Activated T-cell treated with anti-CD3 and anti-CD28 coated beads, Interleukin-2, amount 50 U/mL, for 1 hour (primary cell): ENCODE measurements around the gene ZMPSTE24.
"Not testable (repeated sequence)": the region's sequence is repeated elsewhere in the genome, so short reads cannot be mapped to it uniquely, and the experiment has no call there.

ENCODE experiments used
- DNase-seq: peaks from one replicate; pipeline ENCODE4 v3.0.0-alpha.2; 2020

Gene ZMPSTE24

GRCh38 chr1:40257688-40258444, at the start of gene ZMPSTE24:
Gene ZMPSTE24 (plus strand): TSS chr1:40258236. CDS start chr1:40258272, 36 bp downstream.
- DNase-seq: peak; percentile 93

DNA sequence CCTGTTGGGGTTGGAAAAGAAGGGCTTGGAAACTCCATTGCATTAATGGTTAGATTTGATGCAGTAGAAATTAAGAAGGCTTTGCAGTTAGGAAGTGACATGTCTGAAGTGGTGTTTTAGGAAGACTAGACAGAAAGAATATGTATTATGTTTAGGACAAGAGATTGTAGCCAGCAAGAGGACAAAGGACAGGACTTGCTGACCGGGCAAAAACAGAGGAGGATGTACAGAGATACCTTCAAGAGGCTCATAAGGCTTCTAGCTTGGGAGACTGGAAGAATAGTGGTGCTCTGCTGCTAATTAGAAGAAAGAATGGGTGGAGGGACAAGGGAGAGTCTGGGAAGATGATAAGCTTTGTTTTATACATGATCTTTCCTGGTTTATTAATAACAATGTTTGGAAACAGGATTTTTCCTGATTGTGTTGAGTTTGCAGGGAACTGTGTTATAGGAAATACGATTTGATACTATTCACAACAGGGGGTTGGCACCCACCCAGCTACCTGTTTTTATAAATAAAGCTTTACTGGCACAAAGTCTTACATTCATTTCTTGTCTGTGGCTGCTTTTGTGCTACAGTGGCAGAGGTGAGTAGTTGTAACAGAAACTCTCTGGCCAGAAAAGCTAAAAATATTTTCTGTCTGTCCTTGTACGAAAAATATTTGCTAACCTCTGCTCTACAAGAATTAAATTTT, 47.4 kb upstream of the ZMPSTE24 start:
- no peak for DNase-seq

DNA sequence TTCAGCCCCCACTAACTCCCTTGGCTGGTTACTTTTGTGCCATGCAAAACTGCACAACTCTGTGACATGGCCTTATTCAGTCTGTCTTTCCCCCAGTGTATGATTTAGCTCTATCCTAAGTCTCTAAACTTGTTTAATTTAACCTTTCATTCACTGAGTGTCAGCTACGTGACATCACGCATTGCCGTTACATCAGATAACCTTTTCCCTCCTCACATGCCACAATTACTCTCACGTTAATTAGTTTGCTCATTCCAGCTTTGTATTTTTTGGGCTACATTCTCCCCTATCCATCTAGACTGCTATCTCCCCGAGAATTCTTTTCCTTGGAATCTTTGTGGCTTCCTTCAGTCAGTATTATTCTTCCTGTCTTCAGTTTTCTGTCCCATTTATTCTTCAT, 39.7 kb upstream of the ZMPSTE24 start:
- no peak for DNase-seq

DNA sequence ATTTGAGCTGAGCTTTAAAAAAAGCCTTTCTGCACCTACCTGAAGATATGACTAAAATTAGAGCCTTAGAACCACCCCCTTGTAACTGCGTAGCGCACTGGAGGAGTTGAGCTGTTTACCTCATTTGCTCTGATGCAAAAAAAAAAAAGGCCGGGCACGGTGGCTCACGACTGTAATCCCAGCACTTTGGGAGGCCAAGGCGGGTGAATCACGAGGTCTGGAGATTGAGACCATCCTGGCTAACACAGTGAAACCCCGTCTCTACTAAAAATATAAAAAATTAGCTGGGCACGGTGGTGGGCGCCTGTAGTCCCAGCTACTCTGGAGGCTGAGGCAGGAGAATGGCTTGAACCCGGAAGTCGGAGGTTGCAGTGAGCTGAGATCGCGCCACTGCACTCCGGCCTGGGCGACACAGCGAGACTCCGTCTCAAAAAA, 36.5 kb upstream of the ZMPSTE24 start:
- not testable (repeated sequence) for DNase-seq

- no peak for DNase-seq
Measured at GRCh38 chr1:40221977-40222772, 35.9 kb upstream of the ZMPSTE24 start.

DNA sequence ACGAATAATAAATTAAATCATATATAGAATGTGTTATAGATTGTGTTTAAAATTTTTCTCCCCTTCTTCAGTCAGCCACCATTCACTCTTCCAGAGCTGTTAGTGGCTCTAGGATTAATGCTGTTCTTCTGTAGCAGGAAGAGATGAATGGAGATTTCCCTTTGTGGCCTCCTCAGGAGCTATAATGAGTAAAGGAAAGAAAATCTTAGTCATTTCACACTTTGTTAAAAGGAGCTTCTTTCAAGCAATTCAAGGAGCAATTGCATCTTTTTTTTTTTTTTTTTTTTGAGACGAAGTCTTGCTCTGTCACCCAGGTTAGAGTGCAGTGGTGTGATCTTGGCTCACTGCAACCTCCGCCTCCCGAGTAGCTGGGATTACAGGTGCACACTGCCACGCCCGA, 34.0 kb upstream of the ZMPSTE24 start:
- no peak for DNase-seq

- DNase-seq: no peak
Measured at GRCh38 chr1:40226192-40226591, 31.8 kb upstream of the ZMPSTE24 start.

- DNase-seq: no peak
Measured at GRCh38 chr1:40232444-40232843, 25.6 kb upstream of the ZMPSTE24 start.

DNA sequence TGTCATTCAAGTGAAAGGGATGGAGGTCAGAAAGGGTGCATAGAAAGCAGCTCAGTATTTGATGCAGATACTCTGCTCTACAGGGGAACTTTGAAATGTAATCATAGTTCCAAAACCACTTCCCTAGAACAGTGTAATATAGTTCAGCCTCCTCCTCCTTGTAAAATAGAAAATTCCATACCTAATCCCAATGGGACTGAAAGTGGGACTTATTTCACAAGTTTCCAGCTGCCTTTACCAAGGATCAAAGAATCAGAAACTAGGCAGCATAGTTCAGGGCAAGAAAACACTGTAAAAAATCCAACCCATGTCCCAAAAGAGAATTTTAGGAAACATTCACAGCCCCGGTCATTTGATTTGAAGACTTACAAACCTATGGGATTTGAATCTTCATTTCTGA, 18.4 kb upstream of the ZMPSTE24 start:
- no peak for DNase-seq

DNA sequence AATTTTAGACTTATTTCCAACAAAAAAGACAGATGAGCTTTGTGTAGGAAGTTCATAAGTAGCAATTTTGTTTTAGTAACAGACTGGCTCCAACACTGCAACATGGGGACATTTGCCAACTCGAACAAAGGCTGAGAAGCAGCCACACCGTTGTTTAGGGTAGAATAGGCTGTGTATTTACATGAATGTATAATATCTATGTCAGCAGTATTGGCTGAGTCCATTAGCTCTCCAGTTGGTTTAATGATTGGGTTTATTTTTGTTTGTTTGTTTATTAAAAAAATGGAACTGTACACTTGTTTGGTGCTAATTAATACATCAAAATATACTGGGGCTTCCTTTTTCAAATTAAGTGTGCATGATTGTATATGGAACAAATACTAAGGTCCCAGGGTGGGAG, 17.6 kb upstream of the ZMPSTE24 start:
- no peak for DNase-seq

- no peak for DNase-seq
Measured at GRCh38 chr1:40241362-40241761, 16.7 kb upstream of the ZMPSTE24 start.

DNA sequence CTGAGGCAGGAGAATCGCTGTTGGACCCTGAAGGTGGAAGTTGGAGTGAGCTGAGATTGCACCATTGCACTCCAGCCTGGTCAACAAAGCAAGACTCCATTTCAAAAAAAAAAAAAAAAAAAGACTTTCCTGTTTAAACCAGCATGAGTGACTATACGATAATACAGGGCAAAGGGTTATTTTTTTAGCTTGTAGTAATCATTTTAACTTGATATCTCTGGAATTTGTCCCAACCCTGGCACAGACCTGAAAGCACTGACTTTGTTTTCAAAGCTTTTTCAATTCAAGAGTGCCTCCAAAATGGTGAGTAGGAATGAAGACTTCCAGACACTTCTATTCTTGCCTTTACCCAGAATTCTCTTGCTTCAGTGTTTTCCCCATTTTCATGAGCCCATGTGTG, 14.7 kb upstream of the ZMPSTE24 start:
- no peak for DNase-seq

GRCh38 chr1:40244138-40244744, 13.8 kb upstream of the ZMPSTE24 start:
- no peak for DNase-seq

GRCh38 chr1:40245686-40246085, 12.3 kb upstream of the ZMPSTE24 start:
- DNase-seq: no peak

DNA sequence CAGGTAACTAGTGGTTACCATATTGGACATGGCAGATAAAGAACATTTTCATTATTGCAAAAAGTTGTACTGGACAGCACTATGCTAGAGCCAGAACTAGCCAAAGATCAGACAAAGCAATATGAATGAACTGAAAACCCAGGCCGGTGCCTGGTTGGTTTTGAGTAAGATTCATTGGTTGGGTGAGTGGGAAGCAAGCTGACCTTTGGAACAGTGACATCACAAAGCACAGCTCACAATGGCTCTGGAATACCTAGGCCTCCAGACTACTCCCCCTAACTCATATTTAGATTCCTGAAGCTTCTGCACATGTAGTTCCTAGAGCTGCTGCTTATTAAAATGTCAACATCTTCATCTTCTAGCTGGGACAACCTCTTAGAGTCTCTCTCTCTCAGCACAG, 10.4 kb upstream of the ZMPSTE24 start, which contains the start of gene TMCO2:
TMCO2 (plus strand) TSS at position 283 of the 400 bp plus-strand sequence; CDS start at position 340, 57 bp downstream.
- DNase-seq: no peak

GRCh38 chr1:40248412-40248811, 9.6 kb upstream of the ZMPSTE24 start:
- no peak for DNase-seq

DNA sequence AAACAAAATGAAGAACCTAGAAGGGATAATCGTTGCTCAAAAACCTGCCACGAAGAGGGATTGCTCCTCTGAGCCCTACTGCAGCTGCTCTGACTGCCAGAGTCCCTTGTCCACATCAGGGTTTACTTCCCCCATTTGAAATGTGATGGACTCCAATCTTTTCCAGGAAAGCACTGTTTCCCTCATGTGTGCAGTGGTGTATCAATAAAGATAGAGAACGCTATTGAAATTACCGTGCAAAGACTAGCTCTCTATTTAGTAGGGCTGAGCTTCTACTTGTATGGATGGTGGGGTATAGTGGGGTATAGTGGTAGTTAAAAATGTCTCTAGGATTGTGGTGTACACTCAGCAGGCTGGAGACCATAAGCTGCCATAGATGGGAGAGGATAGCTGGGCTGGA, 6.6 kb upstream of the ZMPSTE24 start:
- DNase-seq: no peak

- DNase-seq: no peak
Measured at GRCh38 chr1:40252601-40253000, 5.4 kb upstream of the ZMPSTE24 start.

DNA sequence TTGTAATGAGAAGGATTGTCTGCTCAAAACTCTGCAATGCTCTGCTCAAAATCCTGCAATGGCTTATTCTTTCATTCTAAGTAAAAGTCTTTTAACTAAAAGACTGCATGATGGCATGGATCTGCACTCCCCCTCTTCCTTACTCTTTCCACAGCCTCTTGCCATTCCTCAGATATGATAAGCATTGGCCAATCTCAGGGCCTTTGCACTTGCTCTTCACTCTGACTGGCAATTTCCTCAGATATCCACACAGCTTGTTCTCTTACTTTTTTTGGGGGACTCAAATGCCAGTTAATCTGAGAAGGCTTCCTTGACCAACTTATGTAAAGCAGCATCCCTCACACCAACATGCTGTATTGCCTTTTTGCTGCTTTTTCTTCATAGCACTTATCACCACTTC, 2.8 kb upstream of the ZMPSTE24 start:
- DNase-seq: no peak

GRCh38 chr1:40256401-40257084, 1.5 kb upstream of the ZMPSTE24 start:
- DNase-seq: no peak

GRCh38 chr1:40257313-40257687, 736 bp upstream of the ZMPSTE24 start:
- DNase-seq: no peak

GRCh38 chr1:40258445-40258769, 371 bp downstream of the ZMPSTE24 start:
- DNase-seq: no peak

- DNase-seq: no peak
Measured at GRCh38 chr1:40264354-40264781, 6.3 kb downstream of the ZMPSTE24 start.
